Activated CD8-positive, alpha-beta T cell treated with anti-CD3 and anti-CD28 coated beads, Interleukin-2, amount 10 ng/mL, durations not matched to agents 7 days and 5 days (primary cell): Measurements from ENCODE around the gene MIOX. TPM values are rescaled to one million over a fixed set of nuclear protein-coding genes. Genes with fewer than 3 reads are reported as not detected.
A peak's percentile ranks its signal among the peaks of the same experiment; 100 is the strongest.
"Not testable (repeated sequence)": the region's sequence is repeated elsewhere in the genome, so short reads cannot be mapped to it uniquely, and the experiment has no call there.

Experiments
- ATAC-seq: fragments of 150-1000 bp; cut with Tn5 transposase; one replicate; pipeline ENCODE4 v1.10.0; 2021; ENCODE audit warnings: moderate library complexity
- CTCF ChIA-PET: fragments of 350-600 bp; sonication (Branson Sonifier 250); formaldehyde crosslinking; loops from one replicate; lab custom pipeline; 2021; ENCODE audit warnings: antibody characterized with exemption; lab: Charles Lee
- POLR2A ChIA-PET: fragments of 350-600 bp; sonication (Branson Sonifier 250); formaldehyde crosslinking; loops from one replicate; lab custom pipeline; 2021; ENCODE audit warnings: antibody characterized with exemption; lab: Charles Lee
- DNase-seq: peaks from one replicate; pipeline ENCODE4 v3.0.0-alpha.2; 2020
- H3K27ac Mint-ChIP-seq: one replicate; pipeline ENCODE4 v1.8.0; 2021; ENCODE audit warnings: mild to moderate bottlenecking, mixed read lengths
- H3K27me3 Mint-ChIP-seq: one replicate; pipeline ENCODE4 v1.8.0; 2021; ENCODE audit warnings: low read depth, mixed read lengths
- H3K36me3 Mint-ChIP-seq: one replicate; pipeline ENCODE4 v1.8.0; 2021; ENCODE audit warnings: low read depth, mixed read lengths
- H3K4me1 Mint-ChIP-seq: one replicate; pipeline ENCODE4 v1.8.0; 2021; ENCODE audit warnings: low read depth, mixed read lengths
- H3K4me3 Mint-ChIP-seq: one replicate; pipeline ENCODE4 v1.8.0; 2021; ENCODE audit warnings: mild to moderate bottlenecking, mixed read lengths
- H3K9me3 Mint-ChIP-seq: one replicate; pipeline ENCODE4 v1.8.0; 2022; ENCODE audit warnings: mixed read lengths; ENCODE audit not compliant: insufficient read depth
- total RNA-seq, 2 experiments: library from RNA; stranded (reverse); gene quantifications; one replicate each; pipeline ENCODE4 v1.2.3, GENCODE V29; 2021

The MIOX gene
- total RNA-seq, 2 experiments from 2014 or later: 0.40 TPM; not detected in 1

DNA sequence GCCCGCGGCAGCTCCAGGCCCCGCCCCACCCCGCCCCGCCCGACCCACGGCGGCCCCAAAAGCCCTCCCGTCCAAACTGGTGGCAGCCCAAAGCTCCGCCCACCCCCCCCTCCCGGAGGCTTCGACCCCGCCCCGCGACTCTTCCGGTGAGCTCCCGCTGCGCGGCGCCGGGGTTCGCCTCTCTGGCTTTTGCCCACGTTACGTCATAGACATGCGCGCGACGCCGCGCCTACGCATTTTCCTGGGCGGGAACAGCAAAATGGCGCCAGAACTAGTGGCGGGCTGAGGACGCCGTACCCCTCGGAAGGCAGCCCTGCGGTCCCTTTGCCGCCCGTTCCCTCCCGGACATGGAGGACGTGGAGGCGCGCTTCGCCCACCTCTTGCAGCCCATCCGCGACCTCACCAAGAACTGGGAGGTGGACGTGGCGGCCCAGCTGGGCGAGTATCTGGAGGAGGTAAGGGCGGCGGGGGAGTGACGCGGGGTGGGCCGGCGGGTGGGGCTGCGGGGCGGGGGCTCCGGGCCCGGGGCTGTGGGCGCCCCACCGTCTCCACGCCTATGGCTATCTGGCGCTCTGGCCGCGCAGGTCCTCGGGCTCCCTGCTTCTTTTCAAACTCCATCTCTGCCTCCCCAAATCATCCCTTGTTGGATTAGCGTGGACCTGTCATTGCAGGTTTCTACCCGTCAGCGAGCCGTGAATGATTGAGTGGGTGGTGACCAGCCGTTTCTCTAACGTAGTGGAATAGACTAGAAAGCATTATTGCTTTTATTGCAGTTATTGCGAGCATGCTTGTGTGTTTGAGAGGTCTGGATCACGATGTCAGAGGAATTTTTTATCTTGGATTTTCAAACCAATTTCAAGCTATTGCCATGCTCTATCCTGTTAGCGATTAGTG lies 21.6 kb downstream of the MIOX start, which contains the start of gene NCAPH2:
Gene NCAPH2, plus strand, starts transcription at position 234 of the 894 bp plus-strand sequence. Its CDS starts 114 bp downstream, at position 348.
- Mint-ChIP-seq H3K4me1 (peaks cover 25% of the 10 kb centered on the region), H3K27ac (peak within 1 kb of the TSS; percentile 94), H3K27me3 (no peaks in the 10 kb centered on the region), H3K4me3 (peak within 1 kb of the TSS; percentile 98), H3K36me3 (peaks cover 30% of the 10 kb centered on the region), H3K9me3 (no peaks in the 10 kb centered on the region)
- ChIA-PET CTCF (interaction anchor here (0.6 to 3.8 kb wide), 17 partner anchors 9 to 320 kb away, joined by 3 to 55 read pairs (median 4); partner anchors contain the start of genes SCO2 and SYCE3), POLR2A (interaction anchor here (0.6 to 3.6 kb wide), 30 partner anchors 9 to 257 kb away, joined by 3 to 82 read pairs (median 4); partner anchors contain the start of genes CHKB, HDAC10, SCO2 and SYCE3)
- ATAC-seq (peak; percentile 76), DNase-seq (peak; percentile 98)

DNA sequence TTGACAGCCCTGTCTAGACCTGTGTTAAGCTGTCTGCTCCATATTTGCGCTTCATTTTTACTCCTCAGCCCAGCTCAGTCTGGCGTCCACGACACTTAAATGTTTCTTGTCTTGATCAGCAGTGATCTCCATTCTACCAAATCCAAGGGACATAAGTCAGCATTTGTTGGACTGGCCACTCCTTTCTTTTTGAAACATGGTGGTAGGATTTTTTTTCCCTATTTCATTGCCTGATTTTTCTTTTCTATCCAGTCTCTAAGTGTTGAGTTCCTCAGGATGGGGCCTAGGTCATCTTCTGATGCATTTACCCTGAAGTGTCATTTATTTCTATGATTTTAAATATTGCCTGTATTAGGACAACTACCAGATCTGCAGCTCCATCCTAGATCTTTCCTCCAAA lies 22.2 kb downstream of the MIOX start:
- peaks cover 27% of the 10 kb centered on the region for H3K4me1 Mint-ChIP-seq
- no peaks in the 10 kb centered on the region for H3K27me3 Mint-ChIP-seq
- POLR2A ChIA-PET: interaction anchor here (0.6 to 3.6 kb wide), 12 partner anchors 9 to 256 kb away, joined by 3 to 82 read pairs (median 10); partner anchors contain the start of genes SCO2 and TYMP
- CTCF ChIA-PET: interaction anchor here (1.0 to 3.8 kb wide), 9 partner anchors 8 to 321 kb away, joined by 3 to 55 read pairs (median 5); partner anchors contain the start of genes SCO2 and SYCE3
- H3K36me3 Mint-ChIP-seq: peaks cover 30% of the 10 kb centered on the region
- peak overlapping the region; percentile 86 for H3K4me3 Mint-ChIP-seq
- DNase-seq (no peak), ATAC-seq (no peak)
- H3K27ac Mint-ChIP-seq: peak overlapping the region; percentile 92
- H3K9me3 Mint-ChIP-seq: no peaks in the 10 kb centered on the region

DNA sequence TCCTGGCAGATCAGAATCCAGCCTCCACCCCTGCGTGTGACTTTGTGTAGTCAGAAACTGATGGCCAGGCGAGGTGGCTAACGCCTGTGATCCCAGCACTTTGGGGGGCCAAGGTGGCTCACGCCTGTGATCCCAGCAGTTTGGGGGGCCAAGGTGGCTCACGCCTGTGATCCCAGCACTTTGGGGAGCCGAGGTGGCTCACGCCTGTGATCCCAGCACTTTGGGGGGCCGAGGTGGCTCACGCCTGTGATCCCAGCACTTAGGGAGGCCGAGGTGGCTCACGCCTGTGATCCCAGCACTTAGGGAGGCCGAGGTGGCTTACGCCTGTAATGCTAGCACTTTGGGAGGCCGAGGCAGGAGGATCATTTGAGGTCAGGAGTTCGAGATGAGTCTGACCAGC lies 26.5 kb downstream of the MIOX start:
- ChIA-PET POLR2A (no interaction called here), CTCF (interaction anchor here (1.4 kb wide), 1 partner anchor 12 kb away, joined by 17 read pairs; the partner anchor contains the start of gene SCO2)
- ATAC-seq (no peak), DNase-seq (no peak)
- Mint-ChIP-seq H3K4me3 (no peak overlapping the region), H3K9me3 (no peaks in the 10 kb centered on the region), H3K27ac (no peak overlapping the region), H3K27me3 (no peaks in the 10 kb centered on the region), H3K4me1 (peaks cover 34% of the 10 kb centered on the region), H3K36me3 (peaks cover 46% of the 10 kb centered on the region)

DNA sequence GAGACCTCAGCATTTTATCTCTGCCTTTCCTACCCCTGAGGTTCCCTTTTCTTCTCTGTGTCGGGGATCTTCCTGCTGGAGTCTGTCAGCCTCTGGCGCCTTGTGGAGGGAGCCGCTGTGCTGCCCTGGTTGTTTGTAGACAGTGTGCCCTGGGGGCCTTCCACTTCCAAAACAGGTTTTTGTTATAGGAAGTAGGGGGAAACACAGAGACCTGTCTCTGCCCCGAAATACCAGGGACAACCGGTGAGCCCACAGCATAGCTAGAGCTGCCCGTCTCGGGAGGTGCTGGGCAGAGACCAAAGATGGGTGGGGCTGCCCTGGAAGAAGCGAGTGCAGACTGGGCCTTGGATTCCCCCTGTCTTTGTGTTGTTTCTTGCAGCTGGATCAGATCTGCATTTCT lies 29.4 kb downstream of the MIOX start:
- Mint-ChIP-seq H3K4me1 (peaks cover 23% of the 10 kb centered on the region), H3K27me3 (no peaks in the 10 kb centered on the region), H3K27ac (no peak overlapping the region), H3K9me3 (no peaks in the 10 kb centered on the region), H3K36me3 (peaks cover 52% of the 10 kb centered on the region), H3K4me3 (no peak overlapping the region)
- ATAC-seq (no peak), DNase-seq (no peak)
- CTCF ChIA-PET: interaction anchor here (1.4 kb wide), 1 partner anchor 10 kb away, joined by 6 read pairs; the partner anchor contains the start of gene SCO2
- POLR2A ChIA-PET: interaction anchor here (3.3 kb wide), 1 partner anchor 9 kb away, joined by 26 read pairs; the partner anchor contains the start of gene SCO2

DNA sequence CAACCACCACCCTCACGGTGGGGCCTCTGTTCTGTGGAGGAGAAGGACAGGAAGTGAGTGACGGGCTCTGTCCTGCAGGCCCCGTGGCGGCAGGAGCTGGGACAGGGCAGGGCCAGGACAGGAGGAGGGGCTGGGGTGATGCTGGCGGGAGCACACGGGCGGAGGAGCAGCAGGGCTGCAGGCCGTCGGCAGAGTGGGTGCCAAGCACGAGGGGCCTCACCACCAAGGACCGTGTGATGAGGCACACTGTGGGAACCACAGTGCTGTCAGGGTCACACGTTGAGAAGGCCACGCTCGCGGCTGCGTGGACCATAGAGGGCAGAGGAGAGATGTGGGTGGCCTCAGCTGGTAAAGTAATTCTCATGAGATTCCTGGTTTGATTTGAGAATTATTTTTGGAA lies 30.2 kb downstream of the MIOX start:
- H3K4me1 Mint-ChIP-seq: peaks cover 23% of the 10 kb centered on the region
- ATAC-seq (no peak), DNase-seq (no peak)
- H3K9me3 Mint-ChIP-seq: no peaks in the 10 kb centered on the region
- ChIA-PET CTCF (interaction anchor here (1.2 to 1.5 kb wide), 2 partner anchors 8 to 46 kb away, joined by 3 read pairs; partner anchors contain the start of gene SYCE3), POLR2A (interaction anchor here (1.3 to 3.3 kb wide), 2 partner anchors 8 to 9 kb away, joined by 4 to 26 read pairs; partner anchors contain the start of gene SCO2)
- H3K4me3 Mint-ChIP-seq: no peak overlapping the region
- no peak overlapping the region for H3K27ac Mint-ChIP-seq
- H3K27me3 Mint-ChIP-seq: no peaks in the 10 kb centered on the region
- peaks cover 52% of the 10 kb centered on the region for H3K36me3 Mint-ChIP-seq

DNA sequence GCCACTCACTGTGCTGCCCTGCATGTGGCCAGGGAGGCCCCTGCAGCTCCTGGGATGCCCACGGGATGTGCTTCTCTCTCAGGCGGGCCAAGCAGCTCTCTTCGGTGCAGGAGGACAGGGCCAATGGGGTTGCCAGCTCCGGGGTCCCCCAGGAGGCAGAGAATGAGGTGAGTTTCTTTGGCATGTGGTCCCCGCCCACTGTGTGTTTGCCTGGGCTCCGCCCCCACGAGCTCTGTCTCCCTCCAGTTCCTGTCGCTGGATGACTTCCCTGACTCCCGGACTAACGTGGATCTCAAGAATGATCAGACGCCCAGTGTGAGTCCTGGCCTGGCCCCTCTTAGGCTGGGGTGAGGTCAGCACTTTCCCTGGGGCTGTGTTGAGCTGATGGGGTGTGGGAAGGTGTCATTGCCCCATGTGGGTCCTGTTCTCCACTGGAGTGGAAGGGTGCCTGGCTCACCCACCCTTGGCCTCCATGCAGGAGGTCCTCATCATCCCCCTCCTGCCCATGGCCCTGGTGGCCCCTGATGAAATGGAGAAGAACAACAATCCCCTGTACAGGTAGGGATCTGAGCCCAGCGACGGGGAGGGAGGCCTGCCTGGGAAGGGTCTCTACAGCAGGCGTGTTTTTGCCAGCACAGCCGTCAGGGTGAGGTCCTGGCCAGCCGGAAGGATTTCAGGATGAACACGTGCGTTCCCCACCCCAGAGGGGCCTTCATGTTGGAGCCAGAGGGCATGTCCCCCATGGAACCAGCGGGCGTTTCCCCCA lies 31.0 kb downstream of the MIOX start:
- H3K36me3 Mint-ChIP-seq: peaks cover 45% of the 10 kb centered on the region
- H3K4me1 Mint-ChIP-seq: peaks cover 15% of the 10 kb centered on the region
- H3K4me3 Mint-ChIP-seq: no peak overlapping the region
- ChIA-PET POLR2A (interaction anchor here (0.6 to 1.3 kb wide), 4 partner anchors 8 to 10 kb away, joined by 4 to 5 read pairs (median 4); partner anchors contain the start of genes LMF2 and NCAPH2), CTCF (interaction anchor here (1.2 to 1.5 kb wide), 2 partner anchors 9 to 45 kb away, joined by 3 read pairs; partner anchors contain the start of gene SYCE3)
- H3K27ac Mint-ChIP-seq: no peak overlapping the region
- no peaks in the 10 kb centered on the region for H3K9me3 Mint-ChIP-seq
- no peaks in the 10 kb centered on the region for H3K27me3 Mint-ChIP-seq
- ATAC-seq (no peak), DNase-seq (no peak)

DNA sequence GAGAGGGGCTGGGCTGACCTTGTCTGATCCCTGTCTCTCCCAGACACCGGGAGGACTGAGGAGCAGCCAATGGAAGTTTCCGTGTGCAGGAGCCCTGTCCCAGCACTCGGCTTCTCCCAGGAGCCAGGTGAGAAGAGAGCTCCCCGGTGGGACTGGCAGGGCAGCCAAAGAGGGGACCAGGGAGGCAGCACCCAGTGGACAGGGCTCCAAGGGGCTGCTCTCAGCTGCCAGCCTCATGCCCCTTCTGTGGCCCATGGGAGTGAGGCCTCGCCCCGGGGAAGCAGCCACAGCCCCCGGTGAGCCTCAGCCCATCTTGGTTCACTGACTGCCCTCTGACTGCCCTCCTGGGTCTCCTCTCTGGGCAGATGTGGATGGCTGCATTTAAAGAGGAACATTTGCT lies 31.9 kb downstream of the MIOX start:
- peaks cover 50% of the 10 kb centered on the region for H3K36me3 Mint-ChIP-seq

DNA sequence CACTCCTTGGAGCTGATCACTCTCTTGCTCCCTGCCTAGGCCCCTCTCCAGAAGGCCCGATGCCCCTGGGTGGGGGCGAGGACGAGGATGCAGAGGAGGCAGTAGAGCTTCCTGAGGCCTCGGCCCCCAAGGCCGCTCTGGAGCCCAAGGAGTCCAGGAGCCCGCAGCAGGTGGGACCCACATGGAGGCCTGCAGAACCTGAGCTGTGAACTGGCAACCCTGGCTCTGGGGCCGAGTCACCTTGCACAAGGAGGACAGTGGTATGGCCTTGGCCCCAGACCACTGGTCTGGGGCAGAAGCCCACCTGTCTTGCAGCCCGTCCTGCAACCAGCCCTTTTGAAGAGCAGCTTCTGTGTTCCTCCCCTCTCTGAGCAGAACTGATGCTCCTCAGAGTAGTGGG lies 32.5 kb downstream of the MIOX start:
- no peak for DNase-seq
- ChIA-PET POLR2A (interaction anchor here (0.7 kb wide), 1 partner anchor 11 kb away, joined by 3 read pairs; the partner anchor contains the start of genes LMF2 and NCAPH2), CTCF (interaction anchor here (1.1 kb wide), 1 partner anchor 44 kb away, joined by 3 read pairs; no protein-coding TSS in a partner anchor)
- Mint-ChIP-seq H3K4me1 (peaks cover 20% of the 10 kb centered on the region), H3K9me3 (no peaks in the 10 kb centered on the region), H3K27ac (no peak overlapping the region), H3K4me3 (no peak overlapping the region), H3K27me3 (no peaks in the 10 kb centered on the region), H3K36me3 (peaks cover 51% of the 10 kb centered on the region)
- ATAC-seq: no peak

More for the DNA sequence above, 31.9 kb downstream of the MIOX start:
- Mint-ChIP-seq H3K27me3 (no peaks in the 10 kb centered on the region), H3K9me3 (no peaks in the 10 kb centered on the region), H3K4me3 (no peak overlapping the region), H3K27ac (no peak overlapping the region), H3K4me1 (peaks cover 20% of the 10 kb centered on the region)
- ChIA-PET POLR2A (interaction anchor here (0.7 to 1.1 kb wide), 2 partner anchors 10 to 11 kb away, joined by 3 to 5 read pairs; partner anchors contain the start of genes LMF2 and NCAPH2), CTCF (interaction anchor here (1.1 kb wide), 1 partner anchor 45 kb away, joined by 3 read pairs; no protein-coding TSS in a partner anchor)
- ATAC-seq (no peak), DNase-seq (no peak)

DNA sequence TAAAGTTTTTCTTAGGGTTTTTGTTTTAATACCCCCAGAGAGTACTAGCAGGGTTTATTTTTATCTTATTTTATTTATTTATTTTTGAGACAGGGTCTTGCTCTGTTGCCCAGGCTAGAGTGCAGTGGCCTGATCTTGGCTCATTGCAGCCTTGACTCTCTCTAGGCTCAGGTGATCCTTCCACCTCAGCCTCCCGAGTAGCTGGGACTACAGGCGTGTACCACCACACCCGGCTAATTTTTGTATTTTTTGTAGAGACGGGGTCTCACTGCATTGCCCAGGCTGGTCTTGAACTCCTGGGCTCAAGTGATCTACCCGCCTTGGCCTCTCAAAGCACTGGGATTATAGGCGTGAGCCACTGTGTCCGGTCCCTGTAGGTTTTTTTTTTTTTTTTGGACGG lies 33.5 kb downstream of the MIOX start:
- H3K9me3 Mint-ChIP-seq, H3K27ac Mint-ChIP-seq, ATAC-seq, H3K27me3 Mint-ChIP-seq, H3K4me3 Mint-ChIP-seq, DNase-seq, CTCF ChIA-PET: not testable (repeated sequence)
- Mint-ChIP-seq H3K4me1 (peaks cover 22% of the 10 kb centered on the region), H3K36me3 (peaks cover 50% of the 10 kb centered on the region)
- POLR2A ChIA-PET: interaction anchor here (0.6 kb wide), 1 partner anchor 12 kb away, joined by 3 read pairs; the partner anchor contains the start of genes LMF2 and NCAPH2

DNA sequence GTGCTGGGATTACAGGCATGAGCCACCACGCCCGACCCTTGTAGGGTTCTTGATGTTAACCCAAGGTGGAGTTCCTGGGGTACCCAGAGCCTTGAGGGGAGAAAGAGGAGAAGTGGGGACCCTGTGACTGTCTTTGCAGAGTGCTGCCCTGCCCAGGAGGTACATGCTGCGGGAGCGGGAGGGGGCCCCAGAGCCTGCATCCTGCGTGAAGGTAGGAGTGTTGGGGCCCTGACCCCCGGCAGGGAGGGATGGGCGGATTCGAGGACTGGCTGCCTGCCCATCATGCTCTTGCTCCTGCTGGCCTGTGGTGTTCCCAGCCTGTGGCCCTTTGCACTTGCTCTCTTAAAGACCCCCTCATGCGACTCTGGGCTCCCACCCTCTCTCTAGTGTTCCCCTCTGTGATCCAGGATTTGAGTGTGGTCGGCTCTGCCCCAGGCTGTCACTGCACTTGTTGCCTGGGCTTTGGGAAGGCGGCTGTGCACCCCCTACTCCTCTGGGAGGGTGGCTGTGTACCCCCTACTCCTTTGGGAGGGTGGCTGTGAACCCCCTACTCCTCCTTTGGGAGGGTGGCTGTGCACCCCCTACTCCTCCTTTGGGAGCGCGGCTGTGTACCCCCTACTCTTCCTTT lies 34.3 kb downstream of the MIOX start:
- ATAC-seq (no peak), DNase-seq (no peak)
- ChIA-PET CTCF (no interaction called here), POLR2A (no interaction called here)
- Mint-ChIP-seq H3K27ac (no peak overlapping the region), H3K9me3 (no peaks in the 10 kb centered on the region), H3K36me3 (peaks cover 47% of the 10 kb centered on the region), H3K4me1 (peaks cover 18% of the 10 kb centered on the region), H3K4me3 (no peak overlapping the region), H3K27me3 (no peaks in the 10 kb centered on the region)
